ENCODE measurements around the gene RSPO1.

RSPO1 gene

DNA sequence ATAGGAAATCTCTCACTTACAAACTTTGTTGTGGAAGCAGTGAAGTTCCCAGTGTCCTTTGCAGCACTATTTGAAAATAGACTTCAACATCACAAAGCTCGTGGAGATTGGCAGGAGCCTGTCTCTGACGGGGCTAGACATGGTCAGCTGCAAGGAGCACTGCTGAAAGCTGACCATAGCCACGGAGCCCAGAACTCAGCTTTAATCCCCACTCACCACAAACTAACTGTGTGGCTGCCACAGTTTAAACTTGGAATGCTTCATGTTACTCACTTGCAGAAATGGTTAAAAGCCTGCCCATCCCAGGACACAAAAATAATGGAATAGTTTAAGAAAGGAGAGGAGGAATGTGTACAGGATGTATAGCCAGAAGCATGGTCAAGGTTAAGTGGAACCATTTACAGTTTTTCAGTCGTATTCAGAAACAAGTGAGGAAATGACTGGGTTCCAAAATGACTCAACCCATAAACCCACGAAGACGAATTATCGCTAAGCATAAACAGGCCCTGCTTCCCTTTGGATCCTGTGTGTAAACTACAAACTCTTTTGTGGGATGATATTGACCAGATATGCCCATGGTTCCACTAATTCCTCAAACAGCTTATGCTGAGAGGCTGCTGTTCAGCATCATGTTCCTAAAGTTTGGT, 59.7 kb downstream of the RSPO1 start:
- in situ Hi-C loops (cut with MboI; ENCODE audit: low sequenced_read_pairs) = no loop called here

DNA sequence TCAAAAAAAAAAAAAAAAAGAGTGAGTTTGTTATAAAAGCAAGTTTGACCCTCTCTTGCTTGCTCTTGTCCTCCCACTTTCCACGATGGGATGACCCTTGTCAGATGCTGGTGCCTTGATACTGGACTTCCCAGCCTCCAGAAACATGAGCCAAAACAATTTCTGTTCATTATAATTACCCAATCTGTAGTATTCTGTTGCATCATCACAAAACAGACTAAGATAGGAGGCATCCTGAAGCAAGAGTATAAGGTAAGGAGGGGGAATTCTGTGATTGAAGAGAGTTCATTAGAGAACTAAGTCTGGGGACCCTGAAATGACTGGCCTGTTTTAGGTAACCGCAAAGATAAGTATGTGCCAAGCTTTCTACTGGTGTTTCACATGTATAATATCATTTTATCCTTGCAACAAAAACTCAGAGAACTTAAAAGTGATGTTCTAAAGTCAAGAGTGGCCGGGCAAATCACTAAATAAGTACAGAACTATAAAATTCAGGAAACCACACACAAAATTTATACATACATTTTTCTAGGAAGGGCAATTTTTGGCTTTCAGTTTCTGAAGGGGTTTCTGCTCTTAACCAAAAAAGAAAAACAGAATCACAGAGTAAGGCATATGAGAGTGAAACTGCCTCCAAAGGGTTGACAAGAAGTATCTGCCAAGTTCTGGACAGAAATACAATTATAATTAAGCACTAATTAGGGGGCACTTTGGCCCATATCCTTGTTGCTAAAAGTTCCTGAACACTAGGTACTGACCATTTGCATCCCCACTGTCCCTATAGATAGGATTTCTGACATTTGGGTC, 64.0 kb downstream of the RSPO1 start:
- in situ Hi-C loops (cut with MboI; ENCODE audit: low sequenced_read_pairs) = no loop called here

DNA sequence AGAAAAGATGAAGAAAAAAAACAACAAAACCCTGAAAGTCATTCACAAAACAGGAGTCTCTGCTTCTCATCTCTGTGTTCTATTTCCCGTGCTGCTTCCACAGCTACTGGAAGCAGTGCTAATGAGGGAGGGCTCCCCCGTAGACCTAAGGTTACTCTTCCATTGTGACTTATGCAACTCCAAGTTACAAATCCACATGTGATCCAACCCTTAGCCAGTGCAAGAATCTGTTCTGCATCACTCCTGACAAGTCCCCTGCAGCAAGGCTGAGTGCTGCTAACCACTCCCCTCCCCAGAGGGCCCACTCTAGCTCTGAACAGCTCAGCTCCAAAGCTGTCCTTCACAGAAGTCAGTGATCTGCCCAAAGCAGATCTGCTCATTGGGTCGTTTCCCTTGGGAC, 67.7 kb downstream of the RSPO1 start:
- in situ Hi-C loops (cut with MboI; ENCODE audit: low sequenced_read_pairs) = no loop called here

DNA sequence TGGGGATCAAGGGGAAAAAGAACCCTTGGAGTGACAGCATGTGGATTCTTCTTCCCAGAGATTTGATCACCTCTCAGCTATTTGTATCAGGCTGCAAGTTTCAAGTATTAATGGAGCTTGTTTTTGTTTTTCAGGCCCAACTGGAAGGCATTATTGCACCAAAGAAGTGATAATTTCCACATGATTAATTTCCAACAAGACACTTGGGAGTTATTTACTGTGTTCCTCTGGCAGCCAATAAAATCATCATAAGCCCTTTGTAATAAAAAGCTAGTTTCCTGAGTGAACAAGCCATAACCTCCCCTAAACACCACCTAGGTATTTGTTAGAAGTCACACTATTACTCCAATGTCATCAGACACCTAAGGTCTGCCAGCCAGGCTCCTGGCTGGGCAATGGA, 69.8 kb downstream of the RSPO1 start:
- in situ Hi-C loops (cut with MboI; ENCODE audit: low sequenced_read_pairs) = no loop called here

DNA sequence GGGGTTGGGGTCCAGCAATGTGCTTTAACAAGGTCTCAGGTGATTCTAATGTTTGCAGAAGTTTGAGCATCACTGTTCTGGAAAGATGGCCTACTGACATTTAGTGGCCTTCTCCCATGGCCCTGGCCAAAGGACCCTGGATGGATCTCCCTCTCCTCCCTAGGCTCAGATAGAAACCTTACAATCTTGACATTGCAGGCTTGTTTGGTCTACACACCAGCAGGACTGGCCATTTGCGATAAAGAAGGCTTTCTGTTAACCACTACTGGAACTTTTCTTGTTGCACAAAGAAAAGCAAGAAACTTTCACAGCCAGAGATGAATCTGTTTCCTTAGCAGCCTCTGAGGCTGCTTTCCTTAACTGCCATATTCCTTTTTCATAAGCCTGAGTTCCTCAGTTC, 71.7 kb downstream of the RSPO1 start:
- in situ Hi-C loops (cut with MboI; ENCODE audit: low sequenced_read_pairs) = no loop called here
